HCT116 (cell line): ENCODE measurements around the gene FLRT1. TPM values are rescaled to one million over a fixed set of nuclear protein-coding genes. Genes with fewer than 3 reads are reported as not detected.

Experiments
- ATAC-seq: fragments of 200-7000 bp; cut with Tn5 transposase; 2 replicates; pipeline ENCODE4 v1.9.1; 2020; ENCODE audit warnings: mild to moderate bottlenecking, moderate library complexity
- BruUV-seq: library from RNA; stranded (reverse); fragments of 400-500 nt; replicated peaks from 2 replicates; lab custom pipeline; 2021; lab: Mats Ljungman, UMichigan
- CTCF ChIA-PET: fragments of 300-600 bp; sonication (Branson Sonifier 250); formaldehyde crosslinking; loops from one replicate; lab custom pipeline; 2021; ENCODE audit warnings: antibody characterized with exemption; lab: Charles Lee
- POLR2A ChIA-PET: fragments of 300-600, 350-600 bp; sonication (Branson Sonifier 250); formaldehyde crosslinking; loops from one replicate; lab custom pipeline; 2021; ENCODE audit warnings: antibody characterized with exemption; lab: Charles Lee
- RAD21 ChIA-PET, 2 experiments: fragments of 300-600 bp; sonication (Branson Sonifier 250); formaldehyde crosslinking; loops; one replicate each; lab custom pipeline; 2023; ENCODE audit warnings: low total read pairs in 2 of 2; ENCODE audit not compliant: uncharacterized antibody in 2 of 2, unreplicated experiment in 2 of 2, low non-redundant PET in 1 of 2; lab: Charles Lee
- DNase-seq: peaks from one replicate; pipeline ENCODE4 v3.0.0-alpha.2; 2010; ENCODE audit warnings: low read depth, low spot score
- H2AFZ ChIP-seq: fragments of 200-600 bp; shearing (Covaris generic), sonication (generic); 2 replicates; pipeline ENCODE4 v1.6.1; 2017; ENCODE audit warnings: low read depth, mixed run types, mixed read lengths, antibody characterized with exemption, low read length; ENCODE audit not compliant: poor library complexity, severe bottlenecking
- H3K27ac ChIP-seq: 2 replicates; pipeline ENCODE4 v1.5.1; 2012; ENCODE audit warnings: low read depth, low read length
- H3K27me3 ChIP-seq: fragments of 200-600 bp; sonication (generic); 2 replicates; pipeline ENCODE4 v1.6.1; 2016; ENCODE audit warnings: mixed run types, low read length, mixed read lengths; ENCODE audit not compliant: insufficient read depth
- H3K36me3 ChIP-seq, 2 experiments: fragments of 200-500 bp in 1 of 2; fragments of 200-600 bp in 1 of 2; sonication (Bioruptor generic) in 1 of 2; sonication (generic) in 1 of 2; 2 replicates each; pipeline versions ENCODE4 v1.5.1 to v1.6.1; 2014 to 2016; ENCODE audit warnings: low read length in 2 of 2, inconsistent platforms in 1 of 2, mixed read lengths in 1 of 2, mixed run types in 1 of 2; ENCODE audit not compliant: insufficient read depth in 2 of 2, control insufficient read depth in 1 of 2
- H3K4me1 ChIP-seq, 2 experiments: fragments of 200-600 bp in 1 of 2; sonication (generic) in 1 of 2; 2 replicates each; pipeline versions ENCODE4 v1.5.1 to v1.6.1; 2012 to 2017; ENCODE audit warnings: low read length in 2 of 2, inconsistent platforms in 1 of 2, mild to moderate bottlenecking in 1 of 2, mixed read lengths in 1 of 2, mixed run types in 1 of 2, moderate library complexity in 1 of 2; ENCODE audit not compliant: insufficient read depth in 2 of 2, control insufficient read depth in 1 of 2
- H3K4me2 ChIP-seq: fragments of 200-600 bp; sonication (generic); 2 replicates; pipeline ENCODE4 v1.6.1; 2017; ENCODE audit warnings: mixed run types, low read length, mixed read lengths
- H3K4me3 ChIP-seq, 2 experiments: fragments of 200-600 bp in 1 of 2; sonication (generic) in 1 of 2; replicated peaks in 1 of 2; 2 replicates each; pipeline ENCODE4 v1.5.1; 2011 to 2016; ENCODE audit warnings: low read length in 2 of 2, control low read depth in 1 of 2, low read depth in 1 of 2, mild to moderate bottlenecking in 1 of 2, mixed read lengths in 1 of 2, mixed run types in 1 of 2
- H3K79me2 ChIP-seq: fragments of 200-600 bp; sonication (generic); 2 replicates; pipeline ENCODE4 v1.6.1; 2017; ENCODE audit warnings: mild to moderate bottlenecking, mixed run types, low read length, moderate library complexity, mixed read lengths; ENCODE audit not compliant: insufficient read depth
- H3K9ac ChIP-seq: fragments of 200-600 bp; sonication (generic); 2 replicates; pipeline ENCODE4 v1.6.1; 2016; ENCODE audit warnings: low read length, mixed read lengths
- H3K9me2 ChIP-seq: fragments of 200-600 bp; sonication (generic), shearing (Covaris generic); 2 replicates; pipeline ENCODE4 v1.6.1; 2017; ENCODE audit warnings: mixed run types, mild to moderate bottlenecking, moderate library complexity; ENCODE audit not compliant: insufficient read depth
- H3K9me3 ChIP-seq, 2 experiments: fragments of 200-500 bp in 1 of 2; fragments of 200-600 bp in 1 of 2; sonication (Bioruptor generic) in 1 of 2; sonication (generic) in 1 of 2; 2 replicates each; pipeline ENCODE4 v1.6.1; 2014 to 2017; ENCODE audit warnings: low read length in 2 of 2, mixed read lengths in 2 of 2, inconsistent platforms in 1 of 2, low read depth in 1 of 2, mild to moderate bottlenecking in 1 of 2, mixed run types in 1 of 2, moderate library complexity in 1 of 2; ENCODE audit not compliant: control insufficient read depth in 1 of 2, insufficient read depth in 1 of 2
- H4K20me1 ChIP-seq: fragments of 200-600 bp; sonication (generic), shearing (Covaris generic); 2 replicates; pipeline ENCODE4 v1.6.1; 2017; ENCODE audit warnings: mixed run types, mild to moderate bottlenecking, moderate library complexity; ENCODE audit not compliant: insufficient read depth
- ATF3 ChIP-seq: IDR thresholded peaks from 2 replicates; pipeline ENCODE4 v1.6.1; 2012
- CBX3 ChIP-seq: IDR thresholded peaks from 2 replicates; pipeline ENCODE4 v1.6.1; 2012; ENCODE audit warnings: low read depth
- CEBPB ChIP-seq: IDR thresholded peaks from 2 replicates; pipeline ENCODE4 v1.6.1; 2012; ENCODE audit warnings: low read depth
- CTCF ChIP-seq, 3 experiments: fragments of 200-600 bp in 1 of 3; sonication (generic) in 1 of 3; IDR thresholded peaks in 2 of 3; conservative IDR thresholded peaks in 1 of 3; 2 replicates each; pipeline ENCODE4 v1.5.1; 2012 to 2017; ENCODE audit warnings: low read depth in 2 of 3, low read length in 2 of 3, antibody characterized with exemption in 1 of 3, borderline replicate concordance in 1 of 3, control low read depth in 1 of 3, mild to moderate bottlenecking in 1 of 3, mixed read lengths in 1 of 3, mixed run types in 1 of 3, moderate library complexity in 1 of 3; ENCODE audit not compliant: insufficient read depth in 1 of 3
- ELF1 ChIP-seq: IDR thresholded peaks from 2 replicates; pipeline ENCODE4 v1.6.1; 2012; ENCODE audit warnings: low read depth, borderline replicate concordance
- EZH2 ChIP-seq: fragments of 200-600 bp; sonication (generic); IDR thresholded peaks from 2 replicates; pipeline ENCODE4 v1.6.1; 2017; ENCODE audit warnings: antibody characterized with exemption, mixed run types
- EZH2phosphoT487 ChIP-seq: fragments of 200-600 bp; IDR thresholded peaks from 2 replicates; pipeline ENCODE4 v1.6.1; 2018; ENCODE audit warnings: antibody characterized with exemption, borderline replicate concordance
- FOSL1 ChIP-seq: IDR thresholded peaks from 2 replicates; pipeline ENCODE4 v1.6.1; 2012; ENCODE audit warnings: low read depth
- POLR2A ChIP-seq: IDR thresholded peaks from 2 replicates; pipeline ENCODE4 v1.7.0; 2011; ENCODE audit warnings: borderline replicate concordance; ENCODE audit not compliant: insufficient read depth, insufficient read length; ENCODE audit errors: extremely low read depth
- POLR2AphosphoS5 ChIP-seq: IDR thresholded peaks from 2 replicates; pipeline ENCODE4 v1.6.1; 2011; ENCODE audit warnings: mild to moderate bottlenecking, low read depth, low read length, moderate library complexity
- RAD21 ChIP-seq: IDR thresholded peaks from 2 replicates; pipeline ENCODE4 v1.6.1; 2012; ENCODE audit warnings: low read depth, mild to moderate bottlenecking
- SP1 ChIP-seq: IDR thresholded peaks from 2 replicates; pipeline ENCODE4 v1.6.1; 2012; ENCODE audit warnings: low read depth
- SRF ChIP-seq: IDR thresholded peaks from 2 replicates; pipeline ENCODE4 v1.6.1; 2012; ENCODE audit warnings: low read depth
- ZNF274 ChIP-seq: fragments of 200-500 bp; sonication (Bioruptor generic); IDR thresholded peaks from 2 replicates; pipeline ENCODE4 v1.6.1; 2014; ENCODE audit warnings: mild to moderate bottlenecking, low read depth, low read length, inconsistent platforms
- intact Hi-C: fragments of 100-400 bp; cut with micrococcal nuclease; formaldehyde crosslinking; loops from 2 replicates; pipeline ENCODE4 v1.10.0; 2022
- total RNA-seq: library from RNA; stranded (reverse); gene quantifications from one replicate; pipeline ENCODE4 v1.2.1, GENCODE V29; 2021; ENCODE audit not compliant: unreplicated experiment

Gene FLRT1
- total RNA-seq, 1 experiment from 2014 or later = 0.15 TPM

- no peaks in the 10 kb centered on the region for H4K20me1 ChIP-seq
- H2AFZ ChIP-seq = no peak overlapping the region
- intact Hi-C loops = no loop called here
- H3K4me3 ChIP-seq = no peak overlapping the region
- no peaks in the 10 kb centered on the region for H3K4me1 ChIP-seq
- no peak overlapping the region for H3K4me2 ChIP-seq
- no peaks in the 10 kb centered on the region for H3K9me3 ChIP-seq
- TF ChIP-seq CEBPB (no peak), ZNF274 (no peak), SP1 (no peak), ATF3 (no peak), ELF1 (no peak), POLR2A (no peak), RAD21 (no peak)
- TF ChIP-seq, all 23 proteins: peak for 0
- no peaks in the 10 kb centered on the region for H3K36me3 ChIP-seq
- ChIA-PET CTCF (no interaction called here), RAD21 (no interaction called here), POLR2A (no interaction called here)
- BruUV-seq = no TSS peak
- no peak for DNase-seq
- no peak for ATAC-seq
- H3K27me3 ChIP-seq = no peaks in the 10 kb centered on the region
- H3K79me2 ChIP-seq = no peaks in the 10 kb centered on the region
- no peaks in the 10 kb centered on the region for H3K9me2 ChIP-seq
- no peak overlapping the region for H3K27ac ChIP-seq
- no peak overlapping the region for H3K9ac ChIP-seq
Measured at GRCh38 chr11:64065141-64065465, 29.4 kb downstream of the FLRT1 start.

- H3K4me3 ChIP-seq = no peak overlapping the region
- TF ChIP-seq FOSL1 = no peak
- no peak for TF ChIP-seq CBX3
- no peak for TF ChIP-seq EZH2
- TF ChIP-seq RAD21 = no peak
- TF ChIP-seq POLR2A = no peak
- no peak for TF ChIP-seq POLR2AphosphoS5
- TF ChIP-seq CTCF (IDR thresholded peaks at IDR 0.05 in 2 of 3, conservative IDR thresholded peaks at IDR 0.05 in 1 of 3; ENCODE audit: borderline replicate concordance in 1 of 3, insufficient read depth in 1 of 3, low read depth in 2 of 3, low read length in 2 of 3) = no peak
- TF ChIP-seq SRF = no peak
- TF ChIP-seq EZH2phosphoT487 = no peak
- no peak for TF ChIP-seq CEBPB
- POLR2A ChIA-PET = no interaction called here
- no peaks in the 10 kb centered on the region for H3K79me2 ChIP-seq
- no peaks in the 10 kb centered on the region for H3K36me3 ChIP-seq
- no peaks in the 10 kb centered on the region for H3K9me3 ChIP-seq
- no peak overlapping the region for H3K4me2 ChIP-seq
- no peak for ATAC-seq
- H2AFZ ChIP-seq = no peak overlapping the region
- RAD21 ChIA-PET = no interaction called here
- CTCF ChIA-PET = no interaction called here
- BruUV-seq = no TSS peak
- DNase-seq = no peak
- no peaks in the 10 kb centered on the region for H3K9me2 ChIP-seq
- H3K27me3 ChIP-seq = no peaks in the 10 kb centered on the region
- H4K20me1 ChIP-seq = no peaks in the 10 kb centered on the region
- H3K9ac ChIP-seq = no peak overlapping the region
- no peaks in the 10 kb centered on the region for H3K4me1 ChIP-seq
- intact Hi-C loops = no loop called here
- H3K27ac ChIP-seq = no peak overlapping the region
Measured at GRCh38 chr11:64065712-64066111, 30.0 kb downstream of the FLRT1 start.
